Esophagus squamous epithelium (tissue), 4 donors: Measurements from ENCODE around the gene JAZF1.

ENCODE experiments used
- POLR2A ChIP-seq, 4 donors: fragments of 450-650 bp; IDR thresholded peaks; one replicate each; pipeline ENCODE4 v1.6.1; 2017; ENCODE audit warnings: antibody characterized with exemption in 4 of 4, mild to moderate bottlenecking in 4 of 4, moderate library complexity in 3 of 4
- TF ChIP-seq, protein P1 (sequence below), 6 experiments: fragments of 450-650 bp in 4 of 6; fragments of 200-600 bp in 2 of 6; sonication (generic) in 2 of 6; IDR thresholded peaks; one replicate each; pipeline ENCODE4 v1.5.1; 2016 to 2019; ENCODE audit warnings: antibody characterized with exemption in 6 of 6, mild to moderate bottlenecking in 4 of 6, moderate library complexity in 4 of 6

DNA sequence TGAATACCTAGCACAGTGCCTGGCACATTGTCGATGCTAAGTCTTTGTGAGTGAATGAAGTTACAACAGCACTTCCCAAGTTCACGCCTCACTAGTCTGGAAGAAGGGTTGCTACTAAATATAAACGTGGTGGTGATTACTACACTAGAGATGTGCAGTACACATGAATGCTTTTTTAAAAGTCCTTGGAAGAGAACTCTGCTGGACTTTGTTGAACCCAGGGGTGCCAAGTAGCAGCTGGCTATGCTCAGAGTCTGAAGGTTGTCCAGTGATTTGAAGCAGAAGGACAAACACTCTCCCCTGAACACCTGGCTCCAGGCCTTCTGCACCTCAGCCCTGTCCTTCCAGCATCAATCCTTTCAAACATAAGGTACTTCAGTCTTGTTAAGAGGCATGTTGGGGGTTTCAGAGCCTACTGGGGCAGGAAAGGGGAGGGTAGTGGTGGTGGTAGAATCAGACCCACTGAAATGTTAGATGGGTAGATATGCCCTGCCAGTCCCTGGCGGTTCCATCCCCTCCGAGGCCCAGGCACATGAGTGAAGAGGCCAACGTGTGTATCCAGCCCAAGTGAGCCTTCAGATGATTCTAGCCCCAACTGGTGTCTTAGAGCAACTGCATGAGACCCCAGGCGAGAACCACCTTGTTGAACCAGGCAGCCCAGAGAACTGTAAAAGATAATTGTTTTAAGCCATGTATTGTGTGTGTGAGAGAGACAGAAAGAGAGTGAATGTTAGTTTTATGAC is 346.2 kb downstream of the JAZF1 start:
- TF ChIP-seq, protein P1, sequence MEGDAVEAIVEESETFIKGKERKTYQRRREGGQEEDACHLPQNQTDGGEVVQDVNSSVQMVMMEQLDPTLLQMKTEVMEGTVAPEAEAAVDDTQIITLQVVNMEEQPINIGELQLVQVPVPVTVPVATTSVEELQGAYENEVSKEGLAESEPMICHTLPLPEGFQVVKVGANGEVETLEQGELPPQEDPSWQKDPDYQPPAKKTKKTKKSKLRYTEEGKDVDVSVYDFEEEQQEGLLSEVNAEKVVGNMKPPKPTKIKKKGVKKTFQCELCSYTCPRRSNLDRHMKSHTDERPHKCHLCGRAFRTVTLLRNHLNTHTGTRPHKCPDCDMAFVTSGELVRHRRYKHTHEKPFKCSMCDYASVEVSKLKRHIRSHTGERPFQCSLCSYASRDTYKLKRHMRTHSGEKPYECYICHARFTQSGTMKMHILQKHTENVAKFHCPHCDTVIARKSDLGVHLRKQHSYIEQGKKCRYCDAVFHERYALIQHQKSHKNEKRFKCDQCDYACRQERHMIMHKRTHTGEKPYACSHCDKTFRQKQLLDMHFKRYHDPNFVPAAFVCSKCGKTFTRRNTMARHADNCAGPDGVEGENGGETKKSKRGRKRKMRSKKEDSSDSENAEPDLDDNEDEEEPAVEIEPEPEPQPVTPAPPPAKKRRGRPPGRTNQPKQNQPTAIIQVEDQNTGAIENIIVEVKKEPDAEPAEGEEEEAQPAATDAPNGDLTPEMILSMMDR (IDR thresholded peaks at IDR 0.05): no peak
- no peak for TF ChIP-seq POLR2A (IDR thresholded peaks at IDR 0.05)
